Upper lobe of left lung (tissue), 6 donors: ENCODE data around the gene FNIP1. TPM values are rescaled to one million over a fixed set of nuclear protein-coding genes. Genes with fewer than 3 reads are reported as not detected.

ENCODE experiments used
- ATAC-seq, 2 donors: fragments of 200-7000 bp; cut with Tn5 transposase; one replicate each; pipeline ENCODE4 v1.9.1; 2022; ENCODE audit warnings: mild to moderate bottlenecking in 2 of 2, moderate library complexity in 2 of 2; ENCODE audit not compliant: low FRiP score in 2 of 2
- DNase-seq, 2 donors: peaks; one replicate each; pipeline ENCODE4 v3.0.0-alpha.2; 2019 to 2020
- H3K27ac ChIP-seq, 4 donors: fragments of 200-600 bp; sonication (generic); one replicate each; pipeline ENCODE4 v1.5.1; 2016 to 2019
- H3K27me3 ChIP-seq, 4 donors: fragments of 200-600 bp; sonication (generic); one replicate each; pipeline ENCODE4 v1.5.1; 2017 to 2019
- H3K36me3 ChIP-seq, 4 donors: fragments of 200-600 bp; sonication (generic); one replicate each; pipeline ENCODE4 v1.5.1; 2016 to 2019
- H3K4me1 ChIP-seq, 4 donors: fragments of 200-600 bp; sonication (generic); one replicate each; pipeline ENCODE4 v1.5.1; 2018 to 2019
- H3K4me3 ChIP-seq, 4 donors: fragments of 200-600 bp; sonication (generic); one replicate each; pipeline ENCODE4 v1.5.1; 2017 to 2019; ENCODE audit warnings: mild to moderate bottlenecking in 2 of 4, moderate library complexity in 1 of 4
- H3K9me3 ChIP-seq, 4 donors: fragments of 200-600 bp; sonication (generic); one replicate each; pipeline ENCODE4 v1.5.1; 2018 to 2019
- EP300 ChIP-seq, 4 donors: sonication (generic); formaldehyde crosslinking; IDR thresholded peaks; one replicate each; pipeline ENCODE4 v1.5.1; 2017; ENCODE audit warnings: antibody characterized with exemption in 4 of 4, control low read depth in 2 of 4
- POLR2A ChIP-seq, 4 donors: fragments of 450-650 bp; IDR thresholded peaks; one replicate each; pipeline ENCODE4 v1.5.1; 2016 to 2017; ENCODE audit warnings: antibody characterized with exemption in 4 of 4, mild to moderate bottlenecking in 2 of 4
- POLR2AphosphoS5 ChIP-seq, 2 donors: sonication (generic); formaldehyde crosslinking; IDR thresholded peaks; one replicate each; pipeline ENCODE4 v1.5.1; 2017; ENCODE audit warnings: antibody characterized with exemption in 2 of 2
- WGBS, 2 donors: methylation state at CpG; one replicate each; pipeline ENCODE4 v1.1.5; 2017 to 2018; 5-methylcytosine and 5-hydroxymethylcytosine counted together
- total RNA-seq, 6 donors: library from RNA; depleted of rRNA in 4 of 6; stranded (reverse); fragments of >200 nt in 4 of 6; gene quantifications; one replicate each; pipeline versions ENCODE4 v1.1.0 to v1.2.1, GENCODE V29; 2016 to 2021
- TF ChIP-seq, protein P1 (sequence below), 6 experiments: fragments of 450-650 bp in 4 of 6; fragments of 200-600 bp in 2 of 6; sonication (generic) in 2 of 6; IDR thresholded peaks; one replicate each; pipeline ENCODE4 v1.5.1; 2016 to 2019; ENCODE audit warnings: antibody characterized with exemption in 6 of 6
- donor health status: DM: no; HTN: no; CAD: no; lungs with moderate emphysema.
- donor health status: DM: no; HTN: yes; CAD: no; lungs with severe emphysema.

FNIP1 gene
- total RNA-seq, 6 donors from 2014 or later = 34.4 to 58.7 (median 42.3) TPM

- WGBS, 2 donors = 90 to 97% methylated on average over 8 of the region's 8 CpGs
- TF ChIP-seq EP300 (IDR thresholded peaks at IDR 0.05) (no peak), POLR2AphosphoS5 (IDR thresholded peaks at IDR 0.05) (no peak), POLR2A (IDR thresholded peaks at IDR 0.05) (no peak)
- TF ChIP-seq, protein P1, sequence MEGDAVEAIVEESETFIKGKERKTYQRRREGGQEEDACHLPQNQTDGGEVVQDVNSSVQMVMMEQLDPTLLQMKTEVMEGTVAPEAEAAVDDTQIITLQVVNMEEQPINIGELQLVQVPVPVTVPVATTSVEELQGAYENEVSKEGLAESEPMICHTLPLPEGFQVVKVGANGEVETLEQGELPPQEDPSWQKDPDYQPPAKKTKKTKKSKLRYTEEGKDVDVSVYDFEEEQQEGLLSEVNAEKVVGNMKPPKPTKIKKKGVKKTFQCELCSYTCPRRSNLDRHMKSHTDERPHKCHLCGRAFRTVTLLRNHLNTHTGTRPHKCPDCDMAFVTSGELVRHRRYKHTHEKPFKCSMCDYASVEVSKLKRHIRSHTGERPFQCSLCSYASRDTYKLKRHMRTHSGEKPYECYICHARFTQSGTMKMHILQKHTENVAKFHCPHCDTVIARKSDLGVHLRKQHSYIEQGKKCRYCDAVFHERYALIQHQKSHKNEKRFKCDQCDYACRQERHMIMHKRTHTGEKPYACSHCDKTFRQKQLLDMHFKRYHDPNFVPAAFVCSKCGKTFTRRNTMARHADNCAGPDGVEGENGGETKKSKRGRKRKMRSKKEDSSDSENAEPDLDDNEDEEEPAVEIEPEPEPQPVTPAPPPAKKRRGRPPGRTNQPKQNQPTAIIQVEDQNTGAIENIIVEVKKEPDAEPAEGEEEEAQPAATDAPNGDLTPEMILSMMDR (IDR thresholded peaks at IDR 0.05) = no peak
- ATAC-seq (no peak), DNase-seq (peak in 1 of 2 donors; percentile 17)
- H3K36me3 ChIP-seq = peaks cover 0 to 29% (median 9%) of the 10 kb centered on the region in 4 donors
- no peak overlapping the region for H3K4me3 ChIP-seq
- no peak overlapping the region for H3K27ac ChIP-seq
- no peaks in the 10 kb centered on the region for H3K27me3 ChIP-seq
- H3K4me1 ChIP-seq = no peaks in the 10 kb centered on the region
- no peaks in the 10 kb centered on the region for H3K9me3 ChIP-seq
These were observed 86.4 kb downstream of the FNIP1 start for GRCh38 chr5:131710391-131710790.

- no peak overlapping the region for H3K4me3 ChIP-seq
- DNase-seq = no peak
- no peak overlapping the region for H3K27ac ChIP-seq
- no peak for ATAC-seq
- WGBS, 2 donors = 92 to 95% methylated on average over 3 of the region's 3 CpGs
- H3K4me1 ChIP-seq = no peaks in the 10 kb centered on the region
- H3K27me3 ChIP-seq = no peaks in the 10 kb centered on the region
- H3K36me3 ChIP-seq = peaks cover 7 to 34% (median 16%) of the 10 kb centered on the region in 4 donors
- TF ChIP-seq EP300 (IDR thresholded peaks at IDR 0.05) (no peak), POLR2AphosphoS5 (IDR thresholded peaks at IDR 0.05) (no peak), POLR2A (IDR thresholded peaks at IDR 0.05) (no peak)
- TF ChIP-seq, protein P1 (IDR thresholded peaks at IDR 0.05) = no peak
- H3K9me3 ChIP-seq = no peaks in the 10 kb centered on the region
These were observed 87.8 kb downstream of the FNIP1 start for GRCh38 chr5:131709043-131709442.

DNA sequence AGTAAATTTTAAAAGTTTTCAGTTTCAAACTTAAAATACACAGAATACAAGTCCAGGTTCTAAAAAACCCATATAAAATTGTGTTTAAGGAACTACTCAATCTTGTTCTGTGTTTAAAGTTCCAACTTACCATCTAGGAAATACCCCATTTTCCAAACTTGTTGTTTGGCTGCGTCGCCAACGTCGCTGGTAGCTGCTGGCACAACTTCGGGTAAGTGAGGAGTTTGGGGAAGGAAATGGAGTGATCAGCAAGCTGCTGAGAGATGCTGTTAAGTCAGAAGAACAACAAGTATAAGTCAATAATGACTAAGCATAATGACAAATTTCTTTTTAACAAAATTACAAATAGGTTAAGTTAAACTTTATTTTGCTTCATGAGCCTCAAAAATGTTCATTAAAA, 90.5 kb downstream of the FNIP1 start:
- no peaks in the 10 kb centered on the region for H3K27me3 ChIP-seq
- ATAC-seq = no peak
- peak overlapping the region in 1 of 4 donors; percentile 40 for H3K27ac ChIP-seq
- TF ChIP-seq, protein P1 (IDR thresholded peaks at IDR 0.05) = no peak
- TF ChIP-seq EP300 (IDR thresholded peaks at IDR 0.05) = no peak
- no peak for TF ChIP-seq POLR2AphosphoS5 (IDR thresholded peaks at IDR 0.05)
- TF ChIP-seq POLR2A (IDR thresholded peaks at IDR 0.05) = no peak
- DNase-seq = no peak
- H3K4me3 ChIP-seq = no peak overlapping the region
- H3K36me3 ChIP-seq = peaks cover 18 to 60% (median 35%) of the 10 kb centered on the region in 4 donors
- no peaks in the 10 kb centered on the region for H3K9me3 ChIP-seq
- no peaks in the 10 kb centered on the region for H3K4me1 ChIP-seq
- 57 to 72% methylated on average over 5 of the region's 5 CpGs for WGBS, 2 donors

- Histone ChIP-seq H3K36me3 (peaks cover 6 to 47% (median 11%) of the 10 kb centered on the region in 4 donors), H3K4me1 (no peaks in the 10 kb centered on the region), H3K9me3 (no peaks in the 10 kb centered on the region), H3K4me3 (no peak overlapping the region), H3K27ac (no peak overlapping the region), H3K27me3 (no peaks in the 10 kb centered on the region)
- no peak for ATAC-seq
- TF ChIP-seq POLR2A (IDR thresholded peaks at IDR 0.05) = no peak
- TF ChIP-seq, protein P1 (IDR thresholded peaks at IDR 0.05) = no peak
- TF ChIP-seq POLR2AphosphoS5 (IDR thresholded peaks at IDR 0.05) = no peak
- no peak for TF ChIP-seq EP300 (IDR thresholded peaks at IDR 0.05)
- 98% methylated on average over 4 of the region's 4 CpGs for WGBS, 2 donors
- no peak for DNase-seq
These were observed 101.9 kb downstream of the FNIP1 start for GRCh38 chr5:131694926-131695325.

DNA sequence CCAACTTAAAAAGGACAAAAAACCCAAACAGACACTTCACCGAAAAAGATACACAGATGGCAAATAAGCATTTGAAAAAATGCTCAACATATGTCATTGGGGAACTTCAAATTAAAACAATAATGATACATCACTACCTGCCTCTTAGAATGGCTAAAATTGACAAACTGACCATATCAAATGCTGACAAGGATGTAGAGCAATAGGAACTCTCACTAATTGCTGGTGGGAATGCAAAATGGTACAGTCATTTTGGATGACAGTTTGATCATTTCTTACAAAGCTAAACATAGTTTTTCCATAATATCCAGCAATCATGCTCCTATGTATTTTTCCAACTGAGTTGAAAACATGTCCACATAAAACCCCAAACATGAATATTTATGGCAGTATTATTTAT, 102.9 kb downstream of the FNIP1 start:
- no peak overlapping the region for H3K4me3 ChIP-seq
- no peaks in the 10 kb centered on the region for H3K9me3 ChIP-seq
- WGBS, 2 donors = 97 to 100% methylated on average over 1 of the region's 1 CpG
- no peaks in the 10 kb centered on the region for H3K27me3 ChIP-seq
- H3K36me3 ChIP-seq = peaks cover 6 to 50% (median 12%) of the 10 kb centered on the region in 4 donors
- no peaks in the 10 kb centered on the region for H3K4me1 ChIP-seq
- ATAC-seq (no peak), DNase-seq (no peak)
- TF ChIP-seq, protein P1 (IDR thresholded peaks at IDR 0.05) = no peak
- no peak for TF ChIP-seq POLR2A (IDR thresholded peaks at IDR 0.05)
- no peak for TF ChIP-seq EP300 (IDR thresholded peaks at IDR 0.05)
- no peak for TF ChIP-seq POLR2AphosphoS5 (IDR thresholded peaks at IDR 0.05)
- no peak overlapping the region for H3K27ac ChIP-seq
